GM18499 (cell line): ENCODE measurements around the gene DNAJA3.

Experiments
- ATAC-seq: cut with Tn5 transposase; IDR thresholded peaks from one replicate; pipeline ENCODE4 v1.9.1; 2021; ENCODE audit warnings: moderate number of reproducible peaks; ENCODE audit not compliant: insufficient read depth, unreplicated experiment

DNAJA3 gene

GRCh38 chr16:4404247-4404966 is 21.3 kb upstream of the DNAJA3 start:
- no peak for ATAC-seq

- no peak for ATAC-seq
Measured at GRCh38 chr16:4404967-4405696, 20.5 kb upstream of the DNAJA3 start.

GRCh38 chr16:4407543-4408322 is 17.9 kb upstream of the DNAJA3 start:
- ATAC-seq = no peak

- ATAC-seq = no peak
Measured at GRCh38 chr16:4408323-4408690, 17.4 kb upstream of the DNAJA3 start.

- ATAC-seq = no peak
Measured at GRCh38 chr16:4409081-4409932, 16.4 kb upstream of the DNAJA3 start.

- ATAC-seq = no peak
Measured at GRCh38 chr16:4410335-4411075, 15.2 kb upstream of the DNAJA3 start.

GRCh38 chr16:4411684-4412083 is 14.0 kb upstream of the DNAJA3 start:
- no peak for ATAC-seq

- no peak for ATAC-seq
Measured at GRCh38 chr16:4412159-4412558, 13.5 kb upstream of the DNAJA3 start.

- ATAC-seq = no peak
Measured at GRCh38 chr16:4412854-4413253, 12.8 kb upstream of the DNAJA3 start.

GRCh38 chr16:4414187-4414917 is 11.3 kb upstream of the DNAJA3 start:
- ATAC-seq = peak; percentile 58

GRCh38 chr16:4415538-4416199 is 10.0 kb upstream of the DNAJA3 start:
- no peak for ATAC-seq

GRCh38 chr16:4416200-4417032 is 9.3 kb upstream of the DNAJA3 start, which contains the start of gene CORO7:
CORO7 (minus strand) TSS chr16:4416596; CDS start chr16:4416518, 78 bp downstream.
- ATAC-seq = peak; percentile 26

- no peak for ATAC-seq
Measured at GRCh38 chr16:4419402-4419959, 6.2 kb upstream of the DNAJA3 start.

- no peak for ATAC-seq
Measured at GRCh38 chr16:4420505-4421105, 5.1 kb upstream of the DNAJA3 start.

- peak; percentile 30 for ATAC-seq
Measured at GRCh38 chr16:4426021-4426684, 485 bp downstream of the DNAJA3 start.

- ATAC-seq = no peak
Measured at GRCh38 chr16:4426722-4427372, 1.2 kb downstream of the DNAJA3 start.
